ENCODE measurements around the gene KPTN. TPM values are rescaled to one million over a fixed set of nuclear protein-coding genes. Genes with fewer than 3 reads are reported as not detected.

The KPTN gene
- total and polyA plus RNA-seq, 4 donors, result 2.3 to 6.0 (median 4.0) TPM

GRCh38 chr19:47432091-47432490 is 51.9 kb downstream of the KPTN start:
- H3K27me3 ChIP-seq (ENCODE audit: control insufficient read depth in 4 of 4, insufficient read depth in 4 of 4, low read length in 3 of 4), result peaks cover 0 to 6% (median 3%) of the 10 kb centered on the region in 4 donors
- H3K36me3 ChIP-seq (ENCODE audit: control insufficient read depth in 4 of 4, insufficient read depth in 3 of 4, low read depth in 1 of 4, low read length in 3 of 4), result no peaks in the 10 kb centered on the region
- 78% methylated on average over 18 of the region's 18 CpGs for WGBS
- DNase-seq (ENCODE audit: low spot score), result no peak
- TF ChIP-seq TAF1 (conservative IDR thresholded peaks at IDR 0.05) (no peak), NR2F2 (IDR thresholded peaks at IDR 0.05) (no peak), FOXA2 (IDR thresholded peaks at IDR 0.05) (no peak), GABPA (IDR thresholded peaks at IDR 0.05 in 1 of 2, conservative IDR thresholded peaks at IDR 0.05 in 1 of 2) (no peak), HNF4A (conservative IDR thresholded peaks at IDR 0.05) (no peak), EGR1 (IDR thresholded peaks at IDR 0.05; ENCODE audit: low read depth in 2 of 2) (no peak), SP1 (IDR thresholded peaks at IDR 0.05) (no peak), HNF4G (IDR thresholded peaks at IDR 0.05) (no peak), YY1 (IDR thresholded peaks at IDR 0.05) (no peak), FOXA1 (IDR thresholded peaks at IDR 0.05) (no peak), RAD21 (IDR thresholded peaks at IDR 0.05) (no peak), RXRA (IDR thresholded peaks at IDR 0.05) (no peak), JUND (IDR thresholded peaks at IDR 0.05) (no peak)
- TF ChIP-seq, protein P1, sequence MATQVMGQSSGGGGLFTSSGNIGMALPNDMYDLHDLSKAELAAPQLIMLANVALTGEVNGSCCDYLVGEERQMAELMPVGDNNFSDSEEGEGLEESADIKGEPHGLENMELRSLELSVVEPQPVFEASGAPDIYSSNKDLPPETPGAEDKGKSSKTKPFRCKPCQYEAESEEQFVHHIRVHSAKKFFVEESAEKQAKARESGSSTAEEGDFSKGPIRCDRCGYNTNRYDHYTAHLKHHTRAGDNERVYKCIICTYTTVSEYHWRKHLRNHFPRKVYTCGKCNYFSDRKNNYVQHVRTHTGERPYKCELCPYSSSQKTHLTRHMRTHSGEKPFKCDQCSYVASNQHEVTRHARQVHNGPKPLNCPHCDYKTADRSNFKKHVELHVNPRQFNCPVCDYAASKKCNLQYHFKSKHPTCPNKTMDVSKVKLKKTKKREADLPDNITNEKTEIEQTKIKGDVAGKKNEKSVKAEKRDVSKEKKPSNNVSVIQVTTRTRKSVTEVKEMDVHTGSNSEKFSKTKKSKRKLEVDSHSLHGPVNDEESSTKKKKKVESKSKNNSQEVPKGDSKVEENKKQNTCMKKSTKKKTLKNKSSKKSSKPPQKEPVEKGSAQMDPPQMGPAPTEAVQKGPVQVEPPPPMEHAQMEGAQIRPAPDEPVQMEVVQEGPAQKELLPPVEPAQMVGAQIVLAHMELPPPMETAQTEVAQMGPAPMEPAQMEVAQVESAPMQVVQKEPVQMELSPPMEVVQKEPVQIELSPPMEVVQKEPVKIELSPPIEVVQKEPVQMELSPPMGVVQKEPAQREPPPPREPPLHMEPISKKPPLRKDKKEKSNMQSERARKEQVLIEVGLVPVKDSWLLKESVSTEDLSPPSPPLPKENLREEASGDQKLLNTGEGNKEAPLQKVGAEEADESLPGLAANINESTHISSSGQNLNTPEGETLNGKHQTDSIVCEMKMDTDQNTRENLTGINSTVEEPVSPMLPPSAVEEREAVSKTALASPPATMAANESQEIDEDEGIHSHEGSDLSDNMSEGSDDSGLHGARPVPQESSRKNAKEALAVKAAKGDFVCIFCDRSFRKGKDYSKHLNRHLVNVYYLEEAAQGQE (IDR thresholded peaks at IDR 0.05), result no peak
- TF ChIP-seq, protein P2, sequence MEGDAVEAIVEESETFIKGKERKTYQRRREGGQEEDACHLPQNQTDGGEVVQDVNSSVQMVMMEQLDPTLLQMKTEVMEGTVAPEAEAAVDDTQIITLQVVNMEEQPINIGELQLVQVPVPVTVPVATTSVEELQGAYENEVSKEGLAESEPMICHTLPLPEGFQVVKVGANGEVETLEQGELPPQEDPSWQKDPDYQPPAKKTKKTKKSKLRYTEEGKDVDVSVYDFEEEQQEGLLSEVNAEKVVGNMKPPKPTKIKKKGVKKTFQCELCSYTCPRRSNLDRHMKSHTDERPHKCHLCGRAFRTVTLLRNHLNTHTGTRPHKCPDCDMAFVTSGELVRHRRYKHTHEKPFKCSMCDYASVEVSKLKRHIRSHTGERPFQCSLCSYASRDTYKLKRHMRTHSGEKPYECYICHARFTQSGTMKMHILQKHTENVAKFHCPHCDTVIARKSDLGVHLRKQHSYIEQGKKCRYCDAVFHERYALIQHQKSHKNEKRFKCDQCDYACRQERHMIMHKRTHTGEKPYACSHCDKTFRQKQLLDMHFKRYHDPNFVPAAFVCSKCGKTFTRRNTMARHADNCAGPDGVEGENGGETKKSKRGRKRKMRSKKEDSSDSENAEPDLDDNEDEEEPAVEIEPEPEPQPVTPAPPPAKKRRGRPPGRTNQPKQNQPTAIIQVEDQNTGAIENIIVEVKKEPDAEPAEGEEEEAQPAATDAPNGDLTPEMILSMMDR (IDR thresholded peaks at IDR 0.05; ENCODE audit: low read depth, low read length, missing input control), result no peak
- TF ChIP-seq, protein P3, sequence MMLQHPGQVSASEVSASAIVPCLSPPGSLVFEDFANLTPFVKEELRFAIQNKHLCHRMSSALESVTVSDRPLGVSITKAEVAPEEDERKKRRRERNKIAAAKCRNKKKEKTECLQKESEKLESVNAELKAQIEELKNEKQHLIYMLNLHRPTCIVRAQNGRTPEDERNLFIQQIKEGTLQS (IDR thresholded peaks at IDR 0.05), result no peak
- TF ChIP-seq, protein P4, sequence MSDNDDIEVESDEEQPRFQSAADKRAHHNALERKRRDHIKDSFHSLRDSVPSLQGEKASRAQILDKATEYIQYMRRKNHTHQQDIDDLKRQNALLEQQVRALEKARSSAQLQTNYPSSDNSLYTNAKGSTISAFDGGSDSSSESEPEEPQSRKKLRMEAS (IDR thresholded peaks at IDR 0.05), result no peak
- TF ChIP-seq, protein P5, sequence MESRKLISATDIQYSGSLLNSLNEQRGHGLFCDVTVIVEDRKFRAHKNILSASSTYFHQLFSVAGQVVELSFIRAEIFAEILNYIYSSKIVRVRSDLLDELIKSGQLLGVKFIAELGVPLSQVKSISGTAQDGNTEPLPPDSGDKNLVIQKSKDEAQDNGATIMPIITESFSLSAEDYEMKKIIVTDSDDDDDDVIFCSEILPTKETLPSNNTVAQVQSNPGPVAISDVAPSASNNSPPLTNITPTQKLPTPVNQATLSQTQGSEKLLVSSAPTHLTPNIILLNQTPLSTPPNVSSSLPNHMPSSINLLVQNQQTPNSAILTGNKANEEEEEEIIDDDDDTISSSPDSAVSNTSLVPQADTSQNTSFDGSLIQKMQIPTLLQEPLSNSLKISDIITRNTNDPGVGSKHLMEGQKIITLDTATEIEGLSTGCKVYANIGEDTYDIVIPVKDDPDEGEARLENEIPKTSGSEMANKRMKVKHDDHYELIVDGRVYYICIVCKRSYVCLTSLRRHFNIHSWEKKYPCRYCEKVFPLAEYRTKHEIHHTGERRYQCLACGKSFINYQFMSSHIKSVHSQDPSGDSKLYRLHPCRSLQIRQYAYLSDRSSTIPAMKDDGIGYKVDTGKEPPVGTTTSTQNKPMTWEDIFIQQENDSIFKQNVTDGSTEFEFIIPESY (IDR thresholded peaks at IDR 0.05), result no peak
- no peaks in the 10 kb centered on the region for H3K9me3 ChIP-seq (ENCODE audit: control insufficient read depth in 4 of 4, low read length in 3 of 4)
- no peak overlapping the region for H3K27ac ChIP-seq (ENCODE audit: low read depth in 1 of 2, low read length in 2 of 2)
- no peak overlapping the region for H3K9ac ChIP-seq (ENCODE audit: low read depth in 1 of 2, low read length in 2 of 2)
- peaks cover 2 to 10% (median 5%) of the 10 kb centered on the region in 4 donors for H3K4me1 ChIP-seq (ENCODE audit: control insufficient read depth in 4 of 4, insufficient read depth in 4 of 4, low read length in 3 of 4)
- no peak overlapping the region for H3K4me3 ChIP-seq (ENCODE audit: low read depth in 1 of 3, low read length in 3 of 3)

Measured in liver (tissue), 9 donors.